Adrenal gland (tissue), 12 donors: ENCODE results near the gene FAM221B. TPM values are rescaled to one million over a fixed set of nuclear protein-coding genes. Genes with fewer than 3 reads are reported as not detected.
A peak's percentile ranks its signal among the peaks of the same experiment; 100 is the strongest.

Experiments used
- DNase-seq, 7 donors: peaks; one replicate each; pipeline ENCODE4 v3.0.0-alpha.2; 2019 to 2020
- H3K27ac ChIP-seq, 5 donors: fragments of 200-600 bp; sonication (generic) in 4 of 5; 1 replicate in 3 of 5; 2 replicates in 2 of 5; pipeline versions ENCODE4 v1.5.1 to v1.8.0; 2016 to 2020; ENCODE audit warnings: mild to moderate bottlenecking in 1 of 5
- H3K27me3 ChIP-seq: fragments of 200-600 bp; 2 replicates; pipeline ENCODE4 v1.8.0; 2021
- H3K36me3 ChIP-seq, 2 donors: fragments of 200-600 bp; replicated peaks in 1 of 2; 1 replicate in 1 of 2; 2 replicates in 1 of 2; pipeline versions ENCODE4 v1.5.1 to v1.8.0; 2018 to 2022
- H3K4me1 ChIP-seq, 2 donors: fragments of 200-600 bp; replicated peaks in 1 of 2; 1 replicate in 1 of 2; 2 replicates in 1 of 2; pipeline versions ENCODE4 v1.5.1 to v1.8.0; 2018 to 2021
- H3K4me3 ChIP-seq, 4 donors: fragments of 200-600 bp; sonication (generic) in 3 of 4; one replicate each; pipeline ENCODE4 v1.5.1; 2016 to 2018
- H3K9me3 ChIP-seq, 3 donors: fragments of 200-600 bp; sonication (generic) in 1 of 3; replicated peaks in 1 of 3; 1 replicate in 2 of 3; 2 replicates in 1 of 3; pipeline versions ENCODE4 v1.5.1 to v1.8.0; 2016 to 2021
- POLR2A ChIP-seq, 2 donors: fragments of 450-650 bp; IDR thresholded peaks; one replicate each; pipeline ENCODE4 v1.6.1; 2017; ENCODE audit warnings: antibody characterized with exemption in 2 of 2, mild to moderate bottlenecking in 2 of 2, moderate library complexity in 1 of 2
- WGBS, 4 donors: extraction: QIAGEN DNeasy Blood & Tissue Kit in 2 of 4; methylation state at CpG; one replicate each; pipeline versions ENCODE4 v1.1.5 to v1.1.7; 2013 to 2017; 5-methylcytosine and 5-hydroxymethylcytosine counted together
- intact Hi-C, 2 donors: fragments of 100-400 bp; cut with DNase I; formaldehyde crosslinking; loops; one replicate each; pipeline versions ENCODE4 v1.14.1 to v1.15.0; 2022 to 2023
- polyA plus RNA-seq, 3 donors: library from polyadenylated mRNA; stranded (reverse); fragments of 200-250 nt in 2 of 3; fragments of 350-450 nt in 1 of 3; fragmentation: Illumina TruSeq in 1 of 3; extraction: RNeasy Lipid Tissue Mini Kit (QIAGEN cat#74804) in 1 of 3; gene quantifications; one replicate each; pipeline ENCODE4 v1.2.3, GENCODE V29; 2013 to 2014
- total RNA-seq, 9 donors: library from RNA; depleted of rRNA in 4 of 9; stranded (reverse); fragments of >200 nt in 4 of 9; fragments of 120-200 nt in 1 of 9; fragmentation: NEBNext Ultra II Directional in 1 of 9; extraction: Animal tissue kit (Norgen Biotek cat#: 25700) in 1 of 9; gene quantifications; one replicate each; pipeline versions ENCODE4 v1.1.0 to v1.2.4, GENCODE V29; 2013 to 2023
- TF ChIP-seq, protein P1 (sequence below), 6 experiments: fragments of 450-650 bp in 4 of 6; fragments of 200-600 bp in 2 of 6; sonication (generic) in 1 of 6; IDR thresholded peaks; 1 replicate in 5 of 6; 2 replicates in 1 of 6; pipeline versions ENCODE4 v1.5.1 to v1.8.0; 2016 to 2021; ENCODE audit warnings: antibody characterized with exemption in 6 of 6, mild to moderate bottlenecking in 2 of 6, moderate library complexity in 1 of 6
- donor health status: healthy with polysubstance abuse.
- donor health status: Bipolar disorder and iron deficiency.
- donor health status: DM: yes; HTN: yes; CAD: no.
- donor health status: DM: no; HTN: no; CAD: no.
- donor health status: DM: no; HTN: no; CAD: no.
- donor health status: DM: yes; HTN: yes; CAD: no.

The FAM221B gene
- total and polyA plus RNA-seq, 12 donors: 0.07 to 0.22 (median 0.16) TPM; not detected in 9

DNA sequence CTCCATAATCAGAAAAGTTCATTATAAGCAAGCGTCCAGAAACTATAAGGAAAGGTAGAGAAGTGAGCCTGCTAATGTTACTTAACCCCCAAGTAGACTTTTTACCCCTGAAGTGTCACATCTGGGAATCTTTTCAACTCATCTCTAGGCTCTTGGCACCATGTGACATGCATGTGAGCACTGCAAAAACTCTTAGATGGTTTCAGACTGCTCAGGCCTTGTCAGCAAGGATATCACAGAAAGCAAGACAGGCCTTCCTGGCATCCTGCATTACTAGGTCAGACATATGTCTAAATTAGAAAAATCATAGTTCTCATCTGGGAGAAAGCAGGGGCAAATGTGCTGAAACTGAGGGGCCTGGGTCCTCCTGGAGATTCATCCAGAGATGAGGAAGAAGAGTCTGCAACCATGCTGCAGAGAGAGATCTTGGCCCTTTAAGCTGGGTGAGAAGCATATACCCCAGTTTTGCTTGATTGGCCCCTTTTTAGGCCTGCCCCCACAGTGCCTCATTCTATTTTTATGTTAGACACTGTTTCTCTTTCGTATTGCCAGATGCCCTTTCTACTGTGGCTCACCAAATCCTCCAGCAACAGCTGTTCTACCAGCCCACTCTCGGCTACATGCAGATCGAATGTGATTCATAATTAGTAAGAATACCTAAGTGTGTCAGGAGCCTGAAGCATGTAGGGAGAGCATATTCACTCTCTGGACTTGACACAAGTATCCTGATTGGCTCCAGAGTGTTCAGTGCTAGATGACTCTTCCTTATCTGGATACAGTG, 19.4 kb upstream of the FAM221B start:
- intact Hi-C loops: no loop called here
- WGBS, 4 donors: 44 to 56% (median 55%) methylated on average over 4 of the region's 4 CpGs
- H3K27ac ChIP-seq: peak overlapping the region in 2 of 5 donors; percentile 67 to 69

DNA sequence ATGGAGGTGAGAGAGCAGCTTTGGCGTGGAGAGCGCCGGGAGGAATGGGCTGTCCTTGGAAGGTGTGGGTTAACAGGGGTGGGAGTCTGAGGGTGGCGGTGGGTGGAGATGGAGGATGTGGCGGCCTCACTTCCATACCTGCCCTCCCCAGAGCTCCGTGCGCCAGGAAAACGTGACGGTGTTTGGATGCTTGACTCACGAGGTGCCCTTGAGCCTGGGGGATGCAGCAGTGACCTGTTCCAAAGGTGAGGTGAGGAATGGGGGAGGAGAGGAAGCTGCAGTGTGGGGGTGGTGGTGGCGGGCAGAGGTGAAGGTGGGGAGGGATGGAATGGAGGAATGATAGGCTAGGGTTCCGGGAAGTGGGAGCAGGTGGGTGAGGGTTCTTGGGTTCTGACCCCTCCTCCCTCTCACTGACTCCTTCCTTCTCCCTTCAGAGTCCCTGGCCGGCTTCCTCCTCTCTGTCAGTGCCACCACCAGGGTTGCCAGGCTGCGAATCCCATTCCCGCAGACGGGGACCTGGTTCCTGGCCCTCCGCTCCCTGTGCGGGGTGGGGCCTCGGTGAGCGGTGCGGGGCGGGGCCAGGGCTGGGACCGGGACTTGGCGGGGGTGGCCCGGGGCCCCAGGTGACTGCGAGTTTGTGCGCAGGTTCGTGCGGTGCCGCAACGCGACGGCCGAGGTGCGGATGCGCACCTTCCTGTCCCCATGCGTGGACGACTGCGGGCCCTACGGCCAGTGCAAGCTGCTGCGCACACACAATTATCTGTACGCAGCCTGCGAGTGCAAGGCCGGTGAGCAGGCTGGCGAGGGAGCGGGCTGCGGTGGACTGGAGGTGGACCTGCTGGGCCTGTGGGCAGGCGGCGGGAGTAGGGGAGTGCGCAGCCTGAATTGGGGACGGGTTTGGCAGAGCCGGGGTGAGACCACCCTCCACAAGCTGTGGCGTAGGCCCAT, 17.6 kb upstream of the FAM221B start:
- WGBS, 4 donors: 51 to 69% (median 62%) methylated on average over 31 to 53 of the region's 53 CpGs
- intact Hi-C loops: no loop called here
- peaks cover 0 to 5% of the 10 kb centered on the region in 2 donors for H3K36me3 ChIP-seq
- H3K27ac ChIP-seq: peak overlapping the region in 2 of 5 donors; percentile 33 to 68
- no peaks in the 10 kb centered on the region for H3K9me3 ChIP-seq
- H3K4me1 ChIP-seq: peaks cover 17 to 33% of the 10 kb centered on the region in 2 donors
- no peak overlapping the region for H3K4me3 ChIP-seq
- TF ChIP-seq, protein P1, sequence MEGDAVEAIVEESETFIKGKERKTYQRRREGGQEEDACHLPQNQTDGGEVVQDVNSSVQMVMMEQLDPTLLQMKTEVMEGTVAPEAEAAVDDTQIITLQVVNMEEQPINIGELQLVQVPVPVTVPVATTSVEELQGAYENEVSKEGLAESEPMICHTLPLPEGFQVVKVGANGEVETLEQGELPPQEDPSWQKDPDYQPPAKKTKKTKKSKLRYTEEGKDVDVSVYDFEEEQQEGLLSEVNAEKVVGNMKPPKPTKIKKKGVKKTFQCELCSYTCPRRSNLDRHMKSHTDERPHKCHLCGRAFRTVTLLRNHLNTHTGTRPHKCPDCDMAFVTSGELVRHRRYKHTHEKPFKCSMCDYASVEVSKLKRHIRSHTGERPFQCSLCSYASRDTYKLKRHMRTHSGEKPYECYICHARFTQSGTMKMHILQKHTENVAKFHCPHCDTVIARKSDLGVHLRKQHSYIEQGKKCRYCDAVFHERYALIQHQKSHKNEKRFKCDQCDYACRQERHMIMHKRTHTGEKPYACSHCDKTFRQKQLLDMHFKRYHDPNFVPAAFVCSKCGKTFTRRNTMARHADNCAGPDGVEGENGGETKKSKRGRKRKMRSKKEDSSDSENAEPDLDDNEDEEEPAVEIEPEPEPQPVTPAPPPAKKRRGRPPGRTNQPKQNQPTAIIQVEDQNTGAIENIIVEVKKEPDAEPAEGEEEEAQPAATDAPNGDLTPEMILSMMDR (IDR thresholded peaks at IDR 0.05): no peak
- no peak for TF ChIP-seq POLR2A (IDR thresholded peaks at IDR 0.05)
- H3K27me3 ChIP-seq: no peaks in the 10 kb centered on the region
- DNase-seq: peak in 5 of 7 donors; percentile 35 to 73 (median 43)

More for the DNA sequence above, 19.4 kb upstream of the FAM221B start:
- peak in 6 of 7 donors; percentile 43 to 77 (median 63) for DNase-seq
- H3K4me1 ChIP-seq: peaks cover 17 to 33% of the 10 kb centered on the region in 2 donors
- H3K36me3 ChIP-seq: peaks cover 0 to 5% of the 10 kb centered on the region in 2 donors
- TF ChIP-seq, protein P1 (IDR thresholded peaks at IDR 0.05): no peak
- peak in 1 of 2 donors; percentile 29 for TF ChIP-seq POLR2A (IDR thresholded peaks at IDR 0.05)
- no peaks in the 10 kb centered on the region for H3K27me3 ChIP-seq
- no peak overlapping the region for H3K4me3 ChIP-seq
- H3K9me3 ChIP-seq: no peaks in the 10 kb centered on the region

DNA sequence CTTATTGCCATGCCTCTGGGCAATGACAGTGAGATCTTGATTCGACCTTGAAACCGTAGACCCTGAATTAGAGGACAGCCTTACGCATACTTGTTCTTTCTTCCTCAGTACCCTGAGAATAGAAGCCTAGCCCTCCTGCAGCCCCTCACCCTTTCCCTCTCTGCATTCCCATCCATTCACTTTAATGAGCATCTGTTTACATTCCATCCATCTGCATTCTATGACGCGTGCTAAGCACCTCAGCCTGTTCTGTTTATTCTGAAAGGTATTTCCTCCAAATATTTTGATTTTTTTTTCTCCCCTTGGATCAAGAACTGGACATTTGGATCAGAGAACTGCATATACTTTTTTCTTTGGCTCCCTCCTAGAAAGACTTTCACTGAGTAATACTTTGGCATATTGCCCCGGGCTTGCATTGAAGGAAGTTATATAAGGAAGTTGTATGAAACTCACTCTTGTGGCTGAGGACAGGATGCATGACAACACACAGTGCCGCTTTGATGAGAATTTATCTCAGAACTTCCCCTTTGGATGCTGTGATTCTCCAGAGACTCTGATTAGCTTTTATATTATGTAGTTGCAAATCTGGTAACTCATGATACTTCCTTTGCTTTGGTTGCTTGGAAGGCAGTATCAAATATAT, 16.2 kb upstream of the FAM221B start:
- peak; percentile 54 to 76 (median 70) for DNase-seq
- TF ChIP-seq, protein P1 (IDR thresholded peaks at IDR 0.05): no peak
- TF ChIP-seq POLR2A (IDR thresholded peaks at IDR 0.05): no peak
- H3K27ac ChIP-seq: peak overlapping the region in 4 of 5 donors; percentile 22 to 68 (median 34)

More for the DNA sequence above, 16.2 kb upstream of the FAM221B start:
- H3K27me3 ChIP-seq: no peaks in the 10 kb centered on the region
- intact Hi-C loops: no loop called here
- H3K9me3 ChIP-seq: no peaks in the 10 kb centered on the region
- peaks cover 0 to 5% of the 10 kb centered on the region in 2 donors for H3K36me3 ChIP-seq
- peaks cover 17 to 33% of the 10 kb centered on the region in 2 donors for H3K4me1 ChIP-seq
- WGBS, 4 donors: 33 to 38% (median 34%) methylated on average over 7 of the region's 7 CpGs
- H3K4me3 ChIP-seq: no peak overlapping the region
